HG02943 (cell line): Measurements from ENCODE around the gene CFAP161.
"Not testable (repeated sequence)": the region's sequence is repeated elsewhere in the genome, so short reads cannot be mapped to it uniquely, and the experiment has no call there.

Experiments
- ATAC-seq: cut with Tn5 transposase; IDR thresholded peaks from one replicate; pipeline ENCODE4 v1.9.1; 2021; ENCODE audit warnings: mild to moderate bottlenecking, low read depth, moderate library complexity; ENCODE audit not compliant: unreplicated experiment

The CFAP161 gene

DNA sequence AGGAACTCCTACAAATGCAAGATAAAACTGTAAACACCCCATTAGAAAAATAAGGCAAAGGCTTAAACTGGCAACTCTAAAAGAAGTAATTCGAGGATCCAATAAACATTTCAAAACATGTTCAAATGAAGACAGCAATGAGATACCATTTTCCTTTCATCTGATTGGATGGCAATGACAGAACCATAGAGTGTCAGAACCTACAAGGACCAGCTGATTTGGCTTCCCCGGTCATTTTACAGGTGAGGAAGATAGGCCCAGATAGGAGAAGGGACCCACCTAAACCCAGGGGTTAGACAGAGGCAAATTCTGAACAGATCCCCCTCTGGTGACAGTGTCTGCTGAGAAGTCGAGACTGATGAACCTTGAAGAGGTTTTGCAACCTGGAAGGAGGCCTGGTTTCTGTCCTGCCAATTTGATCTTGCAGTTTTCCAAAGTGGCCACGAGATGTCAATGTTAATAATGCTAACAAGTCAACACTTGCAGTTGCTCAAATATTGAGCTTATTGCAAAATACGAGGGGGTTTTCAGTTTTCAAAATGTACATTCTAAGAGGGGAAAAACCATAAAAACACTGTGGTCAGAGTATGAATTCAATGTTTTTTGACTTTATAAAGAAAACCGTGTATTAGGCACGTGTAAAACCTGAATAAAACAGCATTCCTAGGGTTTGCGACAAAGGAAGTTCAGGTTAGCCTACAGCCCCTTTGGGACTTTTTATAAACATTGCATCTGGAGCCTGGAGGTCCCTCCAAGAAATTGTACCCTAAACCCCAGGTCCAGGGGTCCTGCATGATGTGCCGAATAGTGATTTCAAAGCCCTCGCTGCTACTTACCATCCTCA, 21.5 kb downstream of the CFAP161 start:
- no peak for ATAC-seq

- no peak for ATAC-seq
These were observed 22.3 kb downstream of the CFAP161 start for GRCh38 chr15:81156324-81156723.

- no peak for ATAC-seq
These were observed 23.3 kb downstream of the CFAP161 start for GRCh38 chr15:81157195-81157938.

GRCh38 chr15:81157939-81158223, 23.8 kb downstream of the CFAP161 start:
- ATAC-seq, result no peak

DNA sequence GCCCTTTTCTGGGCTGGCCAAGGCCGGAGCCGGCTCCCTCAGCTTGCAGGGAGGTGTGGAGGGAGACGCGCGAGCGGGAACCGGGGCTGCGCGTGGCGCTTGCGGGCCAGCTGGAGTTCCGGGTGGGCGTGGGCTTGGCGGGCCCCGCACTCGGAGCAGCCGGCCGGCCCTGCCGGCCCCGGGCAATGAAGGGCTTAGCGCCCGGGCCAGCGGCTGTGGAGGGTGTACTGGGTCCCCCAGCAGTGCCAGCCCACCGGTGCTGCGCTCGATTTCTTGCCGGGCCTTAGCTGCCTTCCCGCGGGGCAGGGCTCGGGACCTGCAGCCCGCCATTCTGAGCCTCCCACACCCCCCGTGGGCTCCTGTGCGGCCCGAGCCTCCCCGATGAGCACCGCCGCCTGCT, 24.5 kb downstream of the CFAP161 start:
- ATAC-seq, result not testable (repeated sequence)

GRCh38 chr15:81160312-81161159, 26.5 kb downstream of the CFAP161 start:
- ATAC-seq, result no peak

DNA sequence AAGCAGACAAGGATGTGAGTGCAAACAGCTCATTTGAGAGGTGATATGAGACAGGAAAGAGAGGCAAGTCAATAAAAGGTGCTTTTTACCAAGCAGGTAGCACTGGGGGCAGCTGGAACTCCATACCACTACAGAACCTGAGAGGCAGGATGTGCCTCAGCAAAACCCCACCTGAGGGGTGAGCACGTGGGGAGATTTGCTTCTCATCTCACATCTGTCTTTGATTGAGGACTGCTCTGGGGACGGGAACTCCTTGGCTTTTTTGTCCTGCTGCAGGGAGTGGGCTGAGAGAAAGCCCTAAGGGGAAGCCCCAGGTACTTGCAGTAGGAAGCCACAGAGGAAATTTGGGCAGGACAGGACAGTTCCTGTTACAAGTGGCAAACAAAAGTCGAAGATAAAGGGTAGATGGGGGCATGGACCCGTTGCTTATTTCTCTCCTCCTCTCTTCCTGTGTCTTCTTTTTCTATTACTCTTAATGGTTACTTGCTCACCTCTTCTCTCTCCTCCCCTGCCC, 27.1 kb downstream of the CFAP161 start:
- no peak for ATAC-seq

- no peak for ATAC-seq
These were observed 27.8 kb downstream of the CFAP161 start for GRCh38 chr15:81161851-81162250.

GRCh38 chr15:81163961-81164800, 30.1 kb downstream of the CFAP161 start:
- ATAC-seq, result no peak

- ATAC-seq, result no peak
These were observed 31.5 kb downstream of the CFAP161 start for GRCh38 chr15:81165535-81165934.

DNA sequence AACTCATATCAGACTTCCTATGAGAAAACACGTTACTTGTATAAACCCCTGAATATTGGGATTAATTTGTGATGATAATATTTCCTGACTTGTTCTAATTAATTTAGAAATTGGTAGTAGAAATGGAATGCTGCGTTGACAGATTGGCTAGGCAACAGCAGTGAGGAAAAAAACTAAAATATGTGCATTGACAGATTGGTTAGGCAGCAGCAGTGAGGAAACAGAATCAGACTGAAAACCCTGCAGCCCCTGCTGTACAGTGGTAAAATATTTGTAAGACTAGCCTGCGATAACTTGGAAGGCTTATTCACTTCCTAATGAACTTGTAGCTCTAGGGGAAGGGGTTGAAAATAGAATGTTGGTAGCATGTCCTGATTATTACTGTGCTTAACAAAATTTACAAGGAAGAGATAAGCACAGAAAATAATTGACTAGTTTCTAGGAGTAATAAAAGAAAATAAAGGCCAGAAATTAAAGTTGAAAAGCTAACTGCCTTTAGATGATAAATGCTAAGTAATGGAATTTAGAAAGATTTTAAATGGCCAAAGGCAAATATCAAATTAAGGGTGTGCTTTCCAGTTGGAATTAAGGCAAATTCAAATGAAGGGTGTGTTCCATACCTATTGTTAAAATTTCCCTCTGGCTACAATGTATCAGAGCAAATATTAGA, 32.7 kb downstream of the CFAP161 start:
- no peak for ATAC-seq

- no peak for ATAC-seq
These were observed 34.1 kb downstream of the CFAP161 start for GRCh38 chr15:81168131-81168526.

DNA sequence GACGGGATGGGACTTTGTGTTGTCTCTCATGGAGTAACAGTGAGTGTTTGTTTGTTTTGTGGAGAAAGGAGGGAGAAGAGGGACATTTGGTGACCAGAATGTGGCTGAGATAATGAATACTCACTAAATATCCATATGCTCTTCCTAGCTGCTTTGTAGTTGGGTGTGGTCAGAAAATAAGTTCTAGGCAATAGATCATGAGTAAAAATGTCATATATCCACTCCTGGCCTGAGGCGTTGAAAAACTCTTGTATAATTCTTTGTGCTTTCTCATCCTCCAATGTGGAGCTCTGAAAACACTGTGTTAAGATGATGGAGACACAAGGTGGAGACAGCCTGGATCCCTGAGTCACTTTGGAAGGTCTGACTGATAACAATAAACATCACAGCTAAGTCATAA, 34.6 kb downstream of the CFAP161 start:
- ATAC-seq, result no peak

- no peak for ATAC-seq
These were observed 36.4 kb downstream of the CFAP161 start for GRCh38 chr15:81170511-81170910.

DNA sequence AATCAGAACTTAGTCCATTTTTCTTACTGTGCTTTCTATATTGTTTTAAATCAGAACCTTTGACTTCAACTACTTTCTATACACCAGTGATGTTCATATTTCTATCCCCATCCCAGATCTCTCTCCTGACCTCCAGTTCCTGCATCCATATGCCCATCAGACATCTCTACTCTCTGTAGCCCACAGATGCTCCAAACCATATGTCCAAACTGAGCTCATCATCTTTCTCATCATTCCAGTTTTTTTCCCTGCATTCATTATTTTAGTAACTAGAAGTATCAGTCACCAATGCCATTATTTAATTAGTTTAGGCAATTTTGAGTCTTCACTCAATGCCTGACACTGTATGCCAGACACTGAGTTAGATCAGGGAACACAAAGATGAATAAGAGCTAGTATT, 37.2 kb downstream of the CFAP161 start:
- ATAC-seq, result no peak

- no peak for ATAC-seq
These were observed 40.2 kb downstream of the CFAP161 start for GRCh38 chr15:81174125-81174791.

DNA sequence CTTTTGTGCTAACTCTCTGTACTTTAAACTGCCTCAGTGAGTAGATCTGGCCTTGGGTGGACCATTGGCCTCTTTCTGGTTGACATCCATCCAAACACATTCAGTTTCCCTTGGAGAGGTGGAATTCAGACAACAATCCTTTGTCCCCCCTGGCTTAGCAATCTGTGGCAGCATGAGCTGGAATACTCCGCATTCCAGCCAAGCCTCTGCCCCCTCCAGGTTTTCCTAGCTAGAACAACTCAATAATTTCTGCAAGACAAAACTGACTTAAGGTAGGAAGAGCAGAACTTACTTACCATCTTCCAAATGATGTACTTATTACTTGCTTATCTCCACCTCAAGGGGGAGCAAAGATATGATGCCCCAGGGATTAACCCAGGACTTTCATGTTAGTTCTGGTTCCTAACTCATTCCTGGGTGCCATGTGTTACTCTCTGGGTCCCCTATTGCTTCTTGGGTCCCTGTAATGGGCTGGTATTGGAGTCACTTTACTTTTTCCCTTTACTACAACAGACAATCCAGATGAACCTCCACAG, 40.8 kb downstream of the CFAP161 start:
- no peak for ATAC-seq

- no peak for ATAC-seq
These were observed 41.4 kb downstream of the CFAP161 start for GRCh38 chr15:81175496-81175895.
